Measurements from ENCODE around the gene HASPIN. TPM values are rescaled to one million over a fixed set of nuclear protein-coding genes. Genes with fewer than 3 reads are reported as not detected.

The HASPIN gene
- total RNA-seq, 1 experiment from 2014 or later: 30.0 TPM

GRCh38 chr17:3739422-3740124 lies 15.9 kb downstream of the HASPIN start (continued):
- no peak for TF ChIP-seq AR (CRISPR knock-in tag; IDR thresholded peaks at IDR 0.05)
- no peak for TF ChIP-seq RELA (CRISPR knock-in tag; IDR thresholded peaks at IDR 0.05; ENCODE audit: borderline replicate concordance)
- no peak for TF ChIP-seq FOXK1 (CRISPR knock-in tag; IDR thresholded peaks at IDR 0.05)
- TF ChIP-seq ZNF219 (CRISPR knock-in tag; IDR thresholded peaks at IDR 0.05; ENCODE audit: borderline replicate concordance): no peak
- no peak for TF ChIP-seq MXD4 (CRISPR knock-in tag; IDR thresholded peaks at IDR 0.05; ENCODE audit: borderline replicate concordance)
- no peak for TF ChIP-seq ETV6 (CRISPR knock-in tag; IDR thresholded peaks at IDR 0.05)
- no peak for TF ChIP-seq ARID4B (CRISPR knock-in tag; IDR thresholded peaks at IDR 0.05; ENCODE audit: borderline replicate concordance)

- POLR2A ChIA-PET: no interaction called here
- H3K4me1 Mint-ChIP-seq: peaks cover 22% of the 10 kb centered on the region
- H3K36me3 Mint-ChIP-seq: no peaks in the 10 kb centered on the region
- H3K9me3 Mint-ChIP-seq: no peaks in the 10 kb centered on the region
- CTCF ChIA-PET: interaction anchor here (0.6 to 5.8 kb wide), 11 partner anchors 10 to 173 kb away, joined by 3 to 125 read pairs (median 7); partner anchors contain the start of genes HASPIN and NCBP3
- H3K4me3 Mint-ChIP-seq: no peak overlapping the region
- H3K27me3 Mint-ChIP-seq (ENCODE audit: low read depth): no peaks in the 10 kb centered on the region
- no peak for ATAC-seq
- H3K27ac Mint-ChIP-seq: no peak overlapping the region
- DNase-seq (ENCODE audit: low spot score): no peak
- no peak for TF ChIP-seq PRRX2 (CRISPR knock-in tag; IDR thresholded peaks at IDR 0.05)
- TF ChIP-seq E2F1 (CRISPR knock-in tag; IDR thresholded peaks at IDR 0.05): no peak
- no peak for TF ChIP-seq ZNF263 (CRISPR knock-in tag; IDR thresholded peaks at IDR 0.05; ENCODE audit: low read depth)
- TF ChIP-seq FOXK1 (CRISPR knock-in tag; IDR thresholded peaks at IDR 0.05): no peak
- TF ChIP-seq NFE2L1 (CRISPR knock-in tag; IDR thresholded peaks at IDR 0.05): no peak
- TF ChIP-seq ZNF121 (CRISPR knock-in tag; IDR thresholded peaks at IDR 0.05): no peak
- TF ChIP-seq ZBTB43 (CRISPR knock-in tag; IDR thresholded peaks at IDR 0.05): no peak
- TF ChIP-seq RORB (CRISPR knock-in tag; IDR thresholded peaks at IDR 0.05): no peak
- TF ChIP-seq EMX1 (CRISPR knock-in tag; IDR thresholded peaks at IDR 0.05): no peak
- no peak for TF ChIP-seq TP53 (CRISPR knock-in tag; IDR thresholded peaks at IDR 0.05)
- TF ChIP-seq NFYB (CRISPR knock-in tag; conservative IDR thresholded peaks at IDR 0.05; ENCODE audit: low read depth): no peak
- TF ChIP-seq STAT6 (CRISPR knock-in tag; conservative IDR thresholded peaks at IDR 0.05; ENCODE audit: low read depth): no peak
- no peak for TF ChIP-seq HMGXB4 (CRISPR knock-in tag; IDR thresholded peaks at IDR 0.05)
Measured at GRCh38 chr17:3740611-3741073, 16.9 kb downstream of the HASPIN start.

All from WTC11 (cell line).